ENCODE data around the gene TEX2. TPM values are rescaled to one million over a fixed set of nuclear protein-coding genes. Genes with fewer than 3 reads are reported as not detected.

The TEX2 gene
- total RNA-seq, 8 experiments from 2014 or later, result 13.9 to 50.9 (median 23.9) TPM

Other genes starting within 250 kb of the TEX2 start
- 10 to 100 TPM in 1 of 8 experiments, 1 to 10 TPM in 2, under 1 TPM in 3, not detected in 2; 0.32 to 11.5 (median 1.0) TPM for gene ICAM2, start 242.6 kb downstream of the TEX2 start, total RNA-seq
- 10 to 100 TPM in 1 of 8 experiments, 1 to 10 TPM in 7; 2.3 to 10.4 (median 5.0) TPM for gene ERN1, start 133.1 kb downstream of the TEX2 start, total RNA-seq
- 1 to 10 TPM in 3 of 8 experiments, under 1 TPM in 5; under 0.01 to 6.5 (median 0.51) TPM for gene PECAM1, start 127.6 kb upstream of the TEX2 start, total RNA-seq
- gene MILR1, start 185.9 kb upstream of the TEX2 start, total RNA-seq, result 1 to 10 TPM in 3 of 8 experiments, under 1 TPM in 1, not detected in 4; 0.73 to 2.1 (median 1.6) TPM
- gene POLG2, start 233.8 kb upstream of the TEX2 start, total RNA-seq, result 10 to 100 TPM; 10.8 to 33.2 (median 14.5) TPM
- 1,000 to 10,000 TPM in 1 of 8 experiments, 100 to 1,000 TPM in 7; 340 to 1,038 (median 606) TPM for gene DDX5, start 243.0 kb upstream of the TEX2 start, total RNA-seq
- 100 to 1,000 TPM in 1 of 8 experiments, 10 to 100 TPM in 7; 26.6 to 101 (median 65.9) TPM for gene CEP95, start 243.7 kb upstream of the TEX2 start, total RNA-seq